HG02885 (cell line): Measurements from ENCODE around the gene CPA4.

ENCODE experiments used
- ATAC-seq: cut with Tn5 transposase; IDR thresholded peaks from one replicate; pipeline ENCODE4 v1.9.1; 2021; ENCODE audit warnings: mild to moderate bottlenecking; ENCODE audit not compliant: unreplicated experiment, poor library complexity

The CPA4 gene

DNA sequence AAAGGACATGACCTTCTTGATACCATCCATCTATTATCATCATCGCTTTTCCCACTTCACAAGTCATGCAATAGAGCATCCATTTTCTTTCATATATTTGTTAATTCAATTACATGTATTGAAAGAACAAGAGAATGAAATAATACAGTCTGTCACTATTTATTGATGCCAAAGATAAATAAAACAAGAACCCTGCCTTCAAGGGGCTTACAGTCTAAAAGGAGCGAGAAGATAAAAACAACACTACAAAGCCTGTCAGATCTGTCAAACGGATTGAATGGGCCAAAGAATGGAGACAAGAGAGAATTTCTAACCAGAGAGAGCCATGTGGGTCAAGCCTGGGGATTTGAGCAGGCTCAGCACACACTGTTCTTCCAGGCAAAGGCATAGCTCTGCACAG, 67.6 kb downstream of the CPA4 start:
- no peak for ATAC-seq

- ATAC-seq, result no peak
Observed at GRCh38 chr7:130361681-130362080, 68.7 kb downstream of the CPA4 start.

DNA sequence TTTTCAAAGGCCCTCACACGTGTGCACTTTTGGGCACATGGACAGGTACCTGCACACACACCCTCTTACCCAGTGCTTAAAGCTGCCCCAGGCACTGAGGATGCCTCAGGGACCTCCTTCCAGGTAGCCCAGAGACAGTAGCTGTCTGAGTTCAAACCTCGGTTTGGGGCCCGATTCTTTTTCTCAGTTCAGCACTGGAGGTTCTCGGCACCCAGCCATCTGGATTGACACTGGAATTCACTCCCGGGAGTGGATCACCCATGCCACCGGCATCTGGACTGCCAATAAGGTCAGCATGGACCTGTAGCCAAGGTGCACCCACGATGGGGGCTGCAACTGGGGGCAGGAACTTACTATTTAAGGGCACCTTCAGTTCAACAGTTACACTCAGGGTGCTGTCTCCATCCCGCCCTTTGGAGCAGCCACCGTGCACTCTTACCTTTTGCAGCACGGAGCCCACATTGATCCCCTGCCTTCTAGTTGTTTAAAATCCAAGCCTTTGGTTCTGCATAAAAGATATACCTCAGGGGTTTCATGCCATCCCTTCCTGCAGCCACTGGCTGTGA, 69.4 kb downstream of the CPA4 start:
- no peak for ATAC-seq

- no peak for ATAC-seq
Observed at GRCh38 chr7:130363026-130363847, 70.3 kb downstream of the CPA4 start.

- ATAC-seq, result no peak
Observed at GRCh38 chr7:130364451-130364850, 71.5 kb downstream of the CPA4 start.

- ATAC-seq, result no peak
Observed at GRCh38 chr7:130365088-130365487, 72.1 kb downstream of the CPA4 start.

DNA sequence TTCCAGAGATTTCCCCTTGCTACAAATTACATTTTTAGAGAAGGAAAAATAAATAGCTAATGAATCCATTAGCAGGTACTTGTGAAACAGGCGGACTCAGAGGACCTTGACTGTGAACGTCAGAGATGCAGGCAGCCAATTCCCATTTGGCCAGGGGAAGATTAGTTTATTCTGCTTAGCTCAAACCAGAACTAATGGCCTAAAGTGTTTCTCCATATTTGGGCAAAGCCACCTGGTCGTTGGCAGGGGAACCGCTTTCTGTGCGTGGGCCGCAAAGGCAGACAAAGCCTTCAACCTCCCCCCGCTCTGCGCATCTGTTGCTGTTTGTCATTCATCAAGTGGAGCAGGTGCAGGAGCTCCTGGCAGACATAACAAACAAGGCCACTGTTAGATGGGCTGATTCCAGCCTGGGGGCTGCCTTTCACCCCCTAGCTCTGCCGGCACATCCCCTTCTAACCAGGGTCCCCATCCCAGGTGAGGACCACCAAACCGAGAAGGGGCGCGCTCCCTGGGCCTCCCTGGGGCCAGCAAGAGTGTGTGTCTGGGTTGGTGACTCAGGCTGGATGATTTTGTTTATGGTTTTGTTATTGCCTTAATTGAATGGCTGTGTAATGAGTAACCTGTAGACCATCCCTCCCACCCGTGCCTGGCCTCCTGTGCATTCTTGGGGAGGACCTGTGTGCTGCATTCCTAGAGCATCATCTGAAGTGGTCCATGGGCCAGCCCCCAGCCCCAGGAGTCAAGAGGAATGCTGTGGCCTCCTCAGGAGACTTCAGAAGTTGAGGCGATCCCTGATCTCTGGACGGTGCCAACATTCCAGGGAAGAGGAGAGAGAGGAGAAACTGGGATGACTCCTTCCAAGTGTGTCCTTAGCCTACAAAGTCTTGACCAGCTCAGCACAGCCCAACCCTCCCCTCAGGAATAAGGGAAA, 72.8 kb downstream of the CPA4 start:
- ATAC-seq, result no peak

DNA sequence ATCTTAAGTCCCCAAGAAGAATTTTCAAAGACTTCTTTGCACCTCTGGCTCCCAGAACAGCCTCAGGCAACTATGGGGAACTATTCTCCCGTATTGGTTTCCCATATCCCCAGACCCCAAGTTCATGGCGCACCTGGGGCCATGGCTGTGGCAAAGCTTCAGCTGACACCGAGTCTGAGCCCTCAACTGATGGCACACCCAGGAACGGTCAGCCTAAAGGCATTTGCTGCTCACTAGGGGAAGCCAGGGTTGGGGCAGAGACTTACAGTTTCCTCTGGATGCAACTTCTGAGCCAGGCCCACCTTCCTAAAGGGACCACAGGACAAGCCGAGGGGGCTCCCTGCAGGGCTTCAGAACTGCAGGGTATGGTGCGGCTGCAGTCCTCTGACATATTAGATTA, 73.6 kb downstream of the CPA4 start:
- no peak for ATAC-seq

DNA sequence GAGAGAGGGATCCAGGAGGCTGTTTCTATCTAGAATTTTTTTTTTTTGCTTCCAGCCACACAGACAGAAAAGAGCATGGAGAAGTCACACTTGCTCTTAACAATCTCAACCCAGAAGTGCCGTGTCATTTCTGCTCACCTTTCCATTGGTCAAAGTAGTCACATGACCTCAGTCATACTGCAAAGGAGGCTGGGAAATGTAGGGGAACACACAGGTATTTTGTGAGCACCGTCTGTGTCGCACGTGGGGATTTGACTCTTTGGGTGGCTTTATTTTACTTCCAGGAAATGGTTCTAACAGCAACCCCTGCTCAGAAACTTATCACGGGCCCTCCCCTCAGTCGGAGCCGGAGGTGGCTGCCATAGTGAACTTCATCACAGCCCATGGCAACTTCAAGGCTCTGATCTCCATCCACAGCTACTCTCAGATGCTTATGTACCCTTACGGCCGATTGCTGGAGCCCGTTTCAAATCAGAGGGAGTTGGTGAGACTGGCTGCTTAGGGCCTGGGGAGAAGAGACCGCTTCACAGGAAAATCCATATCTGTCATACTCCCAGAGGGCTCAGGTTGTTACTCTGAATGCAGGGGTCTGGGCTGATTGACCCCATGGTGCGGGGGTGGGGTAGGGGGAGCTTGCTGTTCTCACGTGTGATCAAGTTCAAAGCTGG, 74.3 kb downstream of the CPA4 start:
- ATAC-seq, result no peak

DNA sequence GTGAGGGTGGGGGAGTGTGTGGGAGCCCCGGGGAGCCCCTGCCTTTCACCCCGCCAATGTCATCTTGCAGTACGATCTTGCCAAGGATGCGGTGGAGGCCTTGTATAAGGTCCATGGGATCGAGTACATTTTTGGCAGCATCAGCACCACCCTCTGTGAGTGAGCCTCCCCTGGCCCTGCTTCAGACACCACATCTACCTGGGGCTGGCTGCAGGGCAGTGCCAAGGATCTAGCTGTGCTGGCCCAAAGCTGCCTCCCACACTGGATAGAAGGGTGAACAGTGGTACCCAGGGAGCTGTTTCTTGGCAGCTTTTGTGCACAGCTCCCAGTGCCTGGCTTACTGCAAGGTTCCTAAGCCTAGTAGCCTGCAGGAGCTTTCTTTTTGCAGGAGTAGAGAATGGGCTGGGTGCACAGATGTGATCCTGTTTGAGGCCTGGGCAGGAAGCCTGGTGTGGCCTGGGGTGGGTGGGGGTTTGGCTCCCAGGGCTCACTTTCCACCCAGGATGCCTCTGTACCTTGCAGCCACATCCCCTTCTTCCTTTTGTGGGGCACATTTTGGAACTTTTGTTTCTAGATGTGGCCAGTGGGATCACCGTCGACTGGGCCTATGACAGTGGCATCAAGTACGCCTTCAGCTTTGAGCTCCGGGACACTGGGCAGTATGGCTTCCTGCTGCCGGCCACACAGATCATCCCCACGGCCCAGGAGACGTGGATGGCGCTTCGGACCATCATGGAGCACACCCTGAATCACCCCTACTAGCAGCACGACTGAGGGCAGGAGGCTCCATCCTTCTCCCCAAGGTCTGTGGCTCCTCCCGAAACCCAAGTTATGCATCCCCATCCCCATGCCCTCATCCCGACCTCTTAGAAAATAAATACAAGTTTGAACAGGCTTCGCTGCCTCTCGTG, 75.1 kb downstream of the CPA4 start:
- ATAC-seq, result no peak

- no peak for ATAC-seq
Observed at GRCh38 chr7:130369110-130369711, 76.2 kb downstream of the CPA4 start.

- ATAC-seq, result no peak
Observed at GRCh38 chr7:130369831-130370550, 77.0 kb downstream of the CPA4 start.

- ATAC-seq, result no peak
Observed at GRCh38 chr7:130371046-130371445, 78.1 kb downstream of the CPA4 start.

- no peak for ATAC-seq
Observed at GRCh38 chr7:130372402-130373165, 79.6 kb downstream of the CPA4 start.
